K562 (cell line): ENCODE results near the gene SPEM3. TPM values are rescaled to one million over a fixed set of nuclear protein-coding genes. Genes with fewer than 3 reads are reported as not detected.

Experiments used
- ATAC-seq: fragments of 200-7000 bp; cut with Tn5 transposase; 3 replicates; pipeline ENCODE4 v1.9.1; 2020; ENCODE audit warnings: moderate library complexity
- BruUV-seq: library from RNA; stranded (reverse); fragments of 400-500 nt; replicated peaks from 2 replicates; lab custom pipeline; 2021; lab: Mats Ljungman, UMichigan
- CTCF ChIA-PET: fragments of 300-600 bp; formaldehyde crosslinking; extraction: SDS; loops from one replicate; lab custom pipeline; 2021; ENCODE audit warnings: low intra/inter-chr PET ratio; lab: Yijun Ruan, JAX
- POLR2A ChIA-PET: fragments of 300-600, 350-650 bp; sonication (Branson Sonifier 250); formaldehyde crosslinking; extraction: SDS; loops from one replicate; lab custom pipeline; 2021; ENCODE audit warnings: antibody characterized with exemption, inconsistent platforms; lab: Yijun Ruan, JAX
- DNase-seq, 4 experiments: peaks; one replicate each; pipeline versions ENCODE4 v3.0.0 to v3.0.0-alpha.2; 2011 to 2018; ENCODE audit warnings: low spot score in 3 of 4, mixed read lengths in 3 of 4; ENCODE audit errors: extremely low read depth in 1 of 4
- FAIRE-seq: peaks from 2 replicates; lab custom pipeline; 2011; peaks lifted over from hg19 to GRCh38; lab: Jason Lieb, UNC
- H2AFZ ChIP-seq: 2 replicates; pipeline ENCODE4 v1.6.0; 2011; ENCODE audit warnings: low read depth, low read length, control low read depth, inconsistent platforms
- H3K27ac ChIP-seq: fragments of 200-600 bp; 3 replicates; pipeline ENCODE4 v1.8.0; 2011; ENCODE audit warnings: low read depth, mild to moderate bottlenecking, control low read depth, inconsistent platforms, low read length, moderate library complexity, mixed read lengths; ENCODE audit errors: extremely low read depth
- H3K27me3 ChIP-seq, 2 experiments: fragments of 300-600 bp in 1 of 2; 2 replicates in 1 of 2; 3 replicates in 1 of 2; pipeline versions ENCODE4 v1.6.0 to v1.8.0; 2011; ENCODE audit warnings: inconsistent platforms in 2 of 2, low read length in 2 of 2, mild to moderate bottlenecking in 1 of 2, mixed read lengths in 1 of 2, moderate library complexity in 1 of 2; ENCODE audit not compliant: control insufficient read depth in 2 of 2, insufficient read depth in 2 of 2
- H3K36me3 ChIP-seq: fragments of 300-600 bp; 3 replicates; pipeline ENCODE4 v1.8.0; 2011; ENCODE audit warnings: mild to moderate bottlenecking, low read length, inconsistent platforms; ENCODE audit not compliant: control insufficient read depth, insufficient read depth
- H3K4me1 ChIP-seq, 2 experiments: fragments of 200-600 bp in 1 of 2; replicated peaks in 1 of 2; 2 replicates in 1 of 2; 3 replicates in 1 of 2; pipeline versions ENCODE4 v1.5.1 to v1.8.0; 2011; ENCODE audit warnings: inconsistent platforms in 2 of 2, low read length in 2 of 2, mild to moderate bottlenecking in 1 of 2, mixed read lengths in 1 of 2, moderate library complexity in 1 of 2; ENCODE audit not compliant: control insufficient read depth in 2 of 2, insufficient read depth in 2 of 2
- H3K4me2 ChIP-seq: 2 replicates; pipeline ENCODE4 v1.6.1; 2011; ENCODE audit warnings: low read length, control low read depth, inconsistent platforms, mixed read lengths; ENCODE audit not compliant: insufficient read depth
- H3K4me3 ChIP-seq: fragments of 200-600 bp; sonication (generic), shearing (Covaris generic); 2 replicates; pipeline ENCODE4 v1.5.1; 2016; ENCODE audit warnings: control low read depth, inconsistent platforms
- H3K79me2 ChIP-seq: fragments of 200-600 bp; 3 replicates; pipeline ENCODE4 v1.8.0; 2011; ENCODE audit warnings: low read length, inconsistent platforms; ENCODE audit not compliant: control insufficient read depth, insufficient read depth
- H3K9ac ChIP-seq, 2 experiments: 2 replicates each; pipeline versions ENCODE4 v1.6.0 to v1.6.1; 2011; ENCODE audit warnings: low read depth in 2 of 2, low read length in 2 of 2, control low read depth in 1 of 2, inconsistent platforms in 1 of 2, mild to moderate bottlenecking in 1 of 2, mixed read lengths in 1 of 2; ENCODE audit not compliant: insufficient read depth in 1 of 2
- H3K9me1 ChIP-seq: one replicate; pipeline ENCODE4 v1.6.0; 2011; ENCODE audit warnings: inconsistent platforms, mild to moderate bottlenecking, low read length, moderate library complexity; ENCODE audit not compliant: control insufficient read depth, insufficient read depth
- H3K9me3 ChIP-seq: replicated peaks from 2 replicates; pipeline ENCODE4 v1.5.1; 2011; ENCODE audit warnings: low read depth, low read length, inconsistent platforms; ENCODE audit not compliant: control insufficient read depth, insufficient read depth
- H4K20me1 ChIP-seq: replicated peaks from 2 replicates; pipeline ENCODE4 v1.6.1; 2011; ENCODE audit warnings: low read length, inconsistent platforms, mixed read lengths; ENCODE audit not compliant: control insufficient read depth, insufficient read depth
- CHAMP1 ChIP-seq: fragments of 450-650 bp; IDR thresholded peaks from 2 replicates; pipeline ENCODE4 v1.6.1; 2016; ENCODE audit warnings: mild to moderate bottlenecking
- DEAF1 ChIP-seq: fragments of 450-650 bp; formaldehyde crosslinking; IDR thresholded peaks from 2 replicates; pipeline ENCODE4 v1.4.0; 2020; ENCODE audit warnings: mild to moderate bottlenecking, moderate library complexity
- ETV5 ChIP-seq: sonication (generic); formaldehyde crosslinking; IDR thresholded peaks from 2 replicates; pipeline ENCODE4 v1.4.0; 2020; ENCODE audit warnings: low read depth, mild to moderate bottlenecking, missing genetic modification reagents
- IRF9 ChIP-seq: fragments of 450-650 bp; IDR thresholded peaks from 2 replicates; pipeline ENCODE4 v1.6.1; 2016; ENCODE audit warnings: missing biosample characterization, missing genetic modification characterization
- KDM5B ChIP-seq: fragments of 200-600 bp; sonication (generic); IDR thresholded peaks from 2 replicates; pipeline ENCODE4 v1.6.1; 2012; ENCODE audit warnings: low read depth, mild to moderate bottlenecking, moderate library complexity, low read length, control low read depth, inconsistent platforms; ENCODE audit not compliant: insufficient replicate concordance
- MCM7 ChIP-seq, 2 experiments: fragments of 450-650 bp; IDR thresholded peaks; 2 replicates each; pipeline ENCODE4 v1.6.1; 2016 to 2018
- SOX6 ChIP-seq: fragments of 450-650 bp; IDR thresholded peaks from 2 replicates; pipeline ENCODE4 v1.6.1; 2014; ENCODE audit warnings: mild to moderate bottlenecking
- TBP ChIP-seq: optimal IDR thresholded peaks from 2 replicates; pipeline ENCODE3; 2011; ENCODE audit warnings: low read depth, low read length, improper control_type of control experiment
- ZBTB17 ChIP-seq: fragments of 450-650 bp; formaldehyde crosslinking; IDR thresholded peaks from 2 replicates; pipeline ENCODE4 v1.4.0; 2020; ENCODE audit warnings: mild to moderate bottlenecking
- ZNF133 ChIP-seq: fragments of 250-450 bp; sonication (Bioruptor Pico); IDR thresholded peaks from 2 replicates; pipeline ENCODE4 v1.4.0; 2020; ENCODE audit warnings: mild to moderate bottlenecking
- WGBS: fragments of 100-300 bp; shearing (Covaris generic); methylation state at CpG from one replicate; pipeline ENCODE4 v1.1.6; 2016; ENCODE audit warnings: low coverage, mixed read lengths; ENCODE audit not compliant: insufficient coverage; ENCODE audit errors: missing lambda C conversion rate; 5-methylcytosine and 5-hydroxymethylcytosine counted together
- in situ Hi-C: fragments of 300-500 bp; cut with MboI; formaldehyde crosslinking; loops from 4 replicates; pipeline ENCODE4 v1.15.0; 2018; ENCODE audit warnings: inconsistent platforms, mixed read lengths
- intact Hi-C: fragments of 100-400 bp; cut with micrococcal nuclease; formaldehyde crosslinking; loops from 2 replicates; pipeline ENCODE4 v1.14.2; 2022
- polyA plus RNA-seq, 8 experiments: library from polyadenylated mRNA; depleted of rRNA in 4 of 8; stranded (reverse) in 5 of 8; unstranded in 3 of 8; fragments of >200 nt; fragmentation: Nextera tagmentation in 2 of 8; fragmentation: Illumina TruSeq in 1 of 8; extraction: Ambion mirVana in 2 of 8; extraction: Trizol in 1 of 8; gene quantifications; 2 replicates each; pipeline versions ENCODE4 v1.2.1 to v1.2.3, GENCODE V29; 2011 to 2014; ENCODE audit warnings: inconsistent platforms in 1 of 8, missing spikeins in 1 of 8
- total RNA-seq, 7 experiments: library from RNA; depleted of rRNA in 6 of 7; stranded (reverse); fragments of >200 nt in 6 of 7; fragmentation: Illumina TruSeq in 2 of 7; extraction: Trizol in 2 of 7; gene quantifications; 2 replicates each; pipeline versions ENCODE4 v1.2.1 to v1.2.3, GENCODE V29; 2011 to 2021; ENCODE audit warnings: low replicate concordance in 1 of 7
- TF ChIP-seq, protein P1 (sequence below), 2 experiments: fragments of 450-650 bp in 1 of 2; sonication (generic) in 1 of 2; formaldehyde crosslinking in 1 of 2; IDR thresholded peaks in 1 of 2; conservative IDR thresholded peaks in 1 of 2; 2 replicates each; pipeline versions ENCODE4 v1.6.1 to v1.8.1; 2016 to 2023; ENCODE audit warnings: mild to moderate bottlenecking in 2 of 2, moderate library complexity in 2 of 2, inconsistent platforms in 1 of 2, missing genetic modification reagents in 1 of 2

SPEM3 gene
- total and polyA plus RNA-seq, 9 of the 15 experiments (the other 6 are each of a cell fraction or from before 2014, with no cell fraction given): not detected

- Histone ChIP-seq H3K36me3 (no peaks in the 10 kb centered on the region; the same call in 1 of the 3 replicates), H3K27me3 (no peaks in the 10 kb centered on the region), H3K4me3 (no peak overlapping the region), H3K27ac (peak overlapping the region; percentile 92), H3K79me2 (peaks cover 81% of the 10 kb centered on the region), H4K20me1 (0 out of 2 replicates have a peak, but pooled peaks cover 13% of the 10 kb centered on the region), H3K9ac (peak overlapping the region in 1 of 2 experiments; percentile 9; a peak in 2 of 4 replicates), H2AFZ (no peak overlapping the region), H3K9me3 (no peaks in the 10 kb centered on the region), H3K4me2 (peak overlapping the region; percentile 93), H3K9me1 (no peaks in the 10 kb centered on the region), H3K4me1 (peaks cover 37 to 53% of the 10 kb centered on the region in 2 experiments)
- intact Hi-C loops: no loop called here
- no peak for FAIRE-seq
- peak; percentile 6 for ATAC-seq
- no TSS peak for BruUV-seq
- TF ChIP-seq ZNF133 (CRISPR knock-in tag) (no peak), IRF9 (no peak), SOX6 (peak; percentile 5; the same call in 1 of the 2 replicates), TBP (peak; percentile 28), KDM5B (no peak), DEAF1 (no peak), CHAMP1 (no peak), ETV5 (peak; percentile 16; the same call in 1 of the 2 replicates), ZBTB17 (CRISPR knock-in tag) (no peak), MCM7 (IDR thresholded peaks at IDR 0.05) (no peak)
- TF ChIP-seq, protein P1, sequence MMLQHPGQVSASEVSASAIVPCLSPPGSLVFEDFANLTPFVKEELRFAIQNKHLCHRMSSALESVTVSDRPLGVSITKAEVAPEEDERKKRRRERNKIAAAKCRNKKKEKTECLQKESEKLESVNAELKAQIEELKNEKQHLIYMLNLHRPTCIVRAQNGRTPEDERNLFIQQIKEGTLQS (IDR thresholded peaks at IDR 0.05): peak; percentile 36
- TF ChIP-seq, protein P1 (CRISPR knock-in tag; conservative IDR thresholded peaks at IDR 0.05): no peak
- CTCF ChIA-PET: no interaction called here
- in situ Hi-C loops: no loop called here
- 7% methylated on average over 3 of the region's 3 CpGs for WGBS
- POLR2A ChIA-PET: interaction anchor here (0.5 to 2.6 kb wide), 10 partner anchors 9 to 255 kb away, joined by 3 to 13 read pairs (median 4); partner anchors contain the start of genes POLR2A and SPEM2
- peak in 2 of 4 experiments; percentile 20 to 45 for DNase-seq
Measured at GRCh38 chr17:7476494-7476893, 47.8 kb downstream of the SPEM3 start.
